ENCODE data around the gene NLGN3. TPM values are rescaled to one million over a fixed set of nuclear protein-coding genes. Genes with fewer than 3 reads are reported as not detected.
A peak's percentile ranks its signal among the peaks of the same experiment; 100 is the strongest.

The NLGN3 gene
- total RNA-seq, 1 donor: 1.5 TPM

- DNase-seq (ENCODE audit: low read depth): peak; percentile 43
- no peak overlapping the region for H3K4me3 ChIP-seq (ENCODE audit: low read depth, low read length)
- TF ChIP-seq, protein P1, sequence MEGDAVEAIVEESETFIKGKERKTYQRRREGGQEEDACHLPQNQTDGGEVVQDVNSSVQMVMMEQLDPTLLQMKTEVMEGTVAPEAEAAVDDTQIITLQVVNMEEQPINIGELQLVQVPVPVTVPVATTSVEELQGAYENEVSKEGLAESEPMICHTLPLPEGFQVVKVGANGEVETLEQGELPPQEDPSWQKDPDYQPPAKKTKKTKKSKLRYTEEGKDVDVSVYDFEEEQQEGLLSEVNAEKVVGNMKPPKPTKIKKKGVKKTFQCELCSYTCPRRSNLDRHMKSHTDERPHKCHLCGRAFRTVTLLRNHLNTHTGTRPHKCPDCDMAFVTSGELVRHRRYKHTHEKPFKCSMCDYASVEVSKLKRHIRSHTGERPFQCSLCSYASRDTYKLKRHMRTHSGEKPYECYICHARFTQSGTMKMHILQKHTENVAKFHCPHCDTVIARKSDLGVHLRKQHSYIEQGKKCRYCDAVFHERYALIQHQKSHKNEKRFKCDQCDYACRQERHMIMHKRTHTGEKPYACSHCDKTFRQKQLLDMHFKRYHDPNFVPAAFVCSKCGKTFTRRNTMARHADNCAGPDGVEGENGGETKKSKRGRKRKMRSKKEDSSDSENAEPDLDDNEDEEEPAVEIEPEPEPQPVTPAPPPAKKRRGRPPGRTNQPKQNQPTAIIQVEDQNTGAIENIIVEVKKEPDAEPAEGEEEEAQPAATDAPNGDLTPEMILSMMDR (IDR thresholded peaks at IDR 0.05; ENCODE audit: insufficient read depth, low read length): no peak
Observed at GRCh38 chrX:71210816-71211215, 66.2 kb downstream of the NLGN3 start.

DNA sequence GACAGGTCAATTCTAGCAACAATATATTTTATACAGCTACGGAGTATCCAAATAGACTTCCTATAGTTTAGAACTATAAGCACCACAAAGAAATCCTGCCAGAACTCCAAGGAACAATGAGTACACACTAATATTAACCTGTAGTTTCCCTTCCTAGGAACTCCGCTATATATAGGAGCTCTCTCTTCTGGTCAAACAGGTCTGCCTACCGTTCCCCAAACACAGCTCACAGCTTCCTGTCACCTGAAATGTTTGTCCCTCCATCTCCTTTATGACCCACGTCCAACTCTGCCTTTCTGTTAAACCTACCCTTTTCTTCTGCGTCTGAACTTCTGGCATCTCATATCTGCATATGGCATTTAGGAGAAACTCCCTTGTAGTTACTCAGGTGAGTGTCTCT lies 67.9 kb downstream of the NLGN3 start:
- no peak overlapping the region for H3K4me3 ChIP-seq (ENCODE audit: low read depth, low read length)
- TF ChIP-seq, protein P1 (IDR thresholded peaks at IDR 0.05; ENCODE audit: insufficient read depth, low read length): no peak
- no peak for DNase-seq (ENCODE audit: low read depth)

DNA sequence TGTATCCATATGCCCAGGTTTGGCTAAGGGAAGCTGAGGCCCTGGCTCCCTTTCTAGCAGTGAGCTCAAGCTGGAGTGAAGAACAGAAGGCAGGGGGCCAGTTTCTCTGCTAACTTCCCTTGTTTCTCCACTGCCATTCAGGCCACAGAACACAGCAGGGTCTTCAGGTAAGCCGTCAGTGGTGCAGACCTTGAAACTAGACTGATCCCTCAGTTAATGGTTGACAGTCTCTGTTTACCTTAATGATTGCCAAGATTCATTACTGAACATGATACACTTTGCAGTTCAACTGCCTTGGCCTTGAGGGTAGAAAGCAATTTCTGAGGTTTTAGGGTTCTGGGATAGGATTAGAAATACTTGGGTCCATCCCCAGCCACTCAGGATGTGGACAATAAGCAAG lies 69.5 kb downstream of the NLGN3 start:
- H3K4me3 ChIP-seq (ENCODE audit: low read depth, low read length): no peak overlapping the region
- TF ChIP-seq, protein P1 (IDR thresholded peaks at IDR 0.05; ENCODE audit: insufficient read depth, low read length): no peak

GRCh38 chrX:71214604-71215337 lies 70.1 kb downstream of the NLGN3 start:
- TF ChIP-seq, protein P1 (IDR thresholded peaks at IDR 0.05; ENCODE audit: insufficient read depth, low read length): no peak
- no peak for DNase-seq (ENCODE audit: low read depth)

More for the DNA sequence above, 69.5 kb downstream of the NLGN3 start:
- DNase-seq (ENCODE audit: low read depth): no peak

GRCh38 chrX:71215338-71215912 lies 70.8 kb downstream of the NLGN3 start:
- H3K4me3 ChIP-seq (ENCODE audit: low read depth, low read length): no peak overlapping the region
- TF ChIP-seq, protein P1 (IDR thresholded peaks at IDR 0.05; ENCODE audit: insufficient read depth, low read length): no peak
- no peak for DNase-seq (ENCODE audit: low read depth)

More at GRCh38 chrX:71214604-71215337, 70.1 kb downstream of the NLGN3 start:
- H3K4me3 ChIP-seq (ENCODE audit: low read depth, low read length): no peak overlapping the region

- H3K4me3 ChIP-seq (ENCODE audit: low read depth, low read length): no peak overlapping the region
- peak; percentile 13 for DNase-seq (ENCODE audit: low read depth)
- TF ChIP-seq, protein P1 (IDR thresholded peaks at IDR 0.05; ENCODE audit: insufficient read depth, low read length): no peak
Observed at GRCh38 chrX:71216485-71216884, 71.8 kb downstream of the NLGN3 start.

Data from fibroblast of the aortic adventitia (primary cell).